ENCODE measurements around the gene SLC30A3.

DNA sequence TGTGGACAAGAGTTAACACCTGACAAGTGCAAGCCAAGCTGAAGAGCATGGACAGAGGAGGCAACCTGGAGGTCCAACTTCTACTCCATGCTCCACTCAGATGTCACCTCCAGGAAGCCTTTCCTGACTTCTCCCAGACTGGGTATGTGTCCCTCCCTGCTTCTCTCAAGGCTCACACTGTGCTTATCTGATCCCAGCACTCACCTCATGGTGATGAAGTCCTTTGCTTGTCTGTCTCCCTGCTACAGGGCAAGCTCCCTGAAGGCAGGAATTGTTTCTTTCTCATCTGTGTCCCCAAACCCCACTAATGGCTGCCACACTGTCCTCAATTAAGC lies 2.7 kb upstream of the SLC30A3 start:
- TF ChIP-seq POLR2A (IDR thresholded peaks at IDR 0.05; ENCODE audit: low read depth, low read length) (no peak), POLR2AphosphoS5 (IDR thresholded peaks at IDR 0.05; ENCODE audit: low read depth, low read length) (no peak)

All from GM12892 (cell line).